IMR-90 (cell line): ENCODE measurements around the gene SELENOM. TPM values are rescaled to one million over a fixed set of nuclear protein-coding genes. Genes with fewer than 3 reads are reported as not detected.
A peak's percentile ranks its signal among the peaks of the same experiment; 100 is the strongest.

Source experiments
- ATAC-seq: fragments of 200-7000 bp; cut with Tn5 transposase; 2 replicates; pipeline ENCODE4 v1.9.1; 2020; ENCODE audit warnings: low read depth, mild to moderate bottlenecking, moderate library complexity
- Bru-seq: library from RNA; stranded (reverse); fragments of 400-500 nt; gene quantifications from one replicate; lab custom pipeline; 2021; lab: Mats Ljungman, UMichigan
- BruChase-seq, 2 experiments: library from RNA; stranded (reverse); fragments of 400-500 nt; gene quantifications; one replicate each; lab custom pipeline; 2021; lab: Mats Ljungman, UMichigan
- BruUV-seq: library from RNA; stranded (reverse); fragments of 400-500 nt; replicated peaks from 2 replicates; lab custom pipeline; 2021; lab: Mats Ljungman, UMichigan
- CTCF ChIA-PET: fragments of 300-600 bp; formaldehyde crosslinking; extraction: SDS; loops from one replicate; lab custom pipeline; 2021; ENCODE audit warnings: antibody characterized with exemption; lab: Yijun Ruan, JAX
- POLR2A ChIA-PET: fragments of 300-600 bp; sonication (Branson Sonifier 250); formaldehyde crosslinking; loops from one replicate; lab custom pipeline; 2022; ENCODE audit warnings: antibody characterized with exemption; ENCODE audit not compliant: unreplicated experiment; lab: Charles Lee
- DNase-seq: peaks from one replicate; pipeline ENCODE4 v3.0.0; 2013
- H2AFZ ChIP-seq: replicated peaks from 2 replicates; pipeline ENCODE3; 2013; ENCODE audit warnings: low read length, mild to moderate bottlenecking; ENCODE audit not compliant: poor library complexity
- H2AK5ac ChIP-seq: 2 replicates; pipeline ENCODE4 v1.6.1; 2013; ENCODE audit warnings: low read depth, low read length, inconsistent platforms
- H2AK9ac ChIP-seq: replicated peaks from 2 replicates; pipeline ENCODE3; 2013; ENCODE audit warnings: mild to moderate bottlenecking, low read depth, low read length, moderate library complexity; ENCODE audit not compliant: poor library complexity
- H2BK120ac ChIP-seq: 2 replicates; pipeline ENCODE4 v1.6.1; 2013; ENCODE audit warnings: low read depth, low read length, inconsistent platforms
- H2BK15ac ChIP-seq: 3 replicates; pipeline ENCODE4 v1.6.1; 2013; ENCODE audit warnings: low read depth, low read length, inconsistent platforms
- H2BK20ac ChIP-seq: 2 replicates; pipeline ENCODE4 v1.6.1; 2013; ENCODE audit warnings: low read depth, mild to moderate bottlenecking, inconsistent platforms, low read length, moderate library complexity
- H2BK5ac ChIP-seq: 2 replicates; pipeline ENCODE4 v1.6.1; 2013; ENCODE audit warnings: mild to moderate bottlenecking, low read depth, low read length, inconsistent platforms; ENCODE audit not compliant: poor library complexity, severe bottlenecking
- H3K14ac ChIP-seq: replicated peaks from 2 replicates; pipeline ENCODE4 v1.6.1; 2013; ENCODE audit warnings: low read depth, low read length, inconsistent platforms
- H3K18ac ChIP-seq: 2 replicates; pipeline ENCODE4 v1.6.1; 2013; ENCODE audit warnings: low read depth, low read length, control low read depth
- H3K23ac ChIP-seq: 2 replicates; pipeline ENCODE4 v1.6.1; 2013; ENCODE audit warnings: low read depth, low read length, inconsistent platforms
- H3K27ac ChIP-seq: 2 replicates; pipeline ENCODE4 v1.5.1; 2013; ENCODE audit warnings: mild to moderate bottlenecking, control low read depth, low read length; ENCODE audit not compliant: insufficient read depth
- H3K27me3 ChIP-seq: 2 replicates; pipeline ENCODE4 v1.6.1; 2013; ENCODE audit warnings: low read length; ENCODE audit not compliant: control insufficient read depth, insufficient read depth
- H3K36me3 ChIP-seq: 2 replicates; pipeline ENCODE4 v1.6.1; 2013; ENCODE audit warnings: low read length, mixed read lengths; ENCODE audit not compliant: control insufficient read depth, insufficient read depth
- H3K4ac ChIP-seq: 2 replicates; pipeline ENCODE4 v1.6.1; 2013; ENCODE audit warnings: low read depth, low read length, inconsistent platforms
- H3K4me1 ChIP-seq: 2 replicates; pipeline ENCODE4 v1.6.1; 2013; ENCODE audit warnings: low read length, mixed read lengths; ENCODE audit not compliant: control insufficient read depth, insufficient read depth
- H3K4me2 ChIP-seq: 2 replicates; pipeline ENCODE4 v1.6.1; 2013; ENCODE audit warnings: low read depth, mild to moderate bottlenecking, control low read depth, low read length, moderate library complexity
- H3K4me3 ChIP-seq: 2 replicates; pipeline ENCODE4 v1.5.1; 2013; ENCODE audit warnings: low read depth, mild to moderate bottlenecking, control low read depth, low read length, moderate library complexity; ENCODE audit not compliant: insufficient read depth
- H3K56ac ChIP-seq: 2 replicates; pipeline ENCODE4 v1.6.1; 2013; ENCODE audit warnings: low read length, inconsistent platforms; ENCODE audit not compliant: insufficient read depth; ENCODE audit errors: extremely low read depth
- H3K79me1 ChIP-seq, 2 experiments: 2 replicates each; pipeline ENCODE4 v1.6.1; 2013; ENCODE audit warnings: low read length in 2 of 2, inconsistent platforms in 1 of 2, low read depth in 1 of 2
- H3K9ac ChIP-seq: 2 replicates; pipeline ENCODE4 v1.6.1; 2013; ENCODE audit warnings: low read depth, low read length, control low read depth
- H3K9me1 ChIP-seq: 2 replicates; pipeline ENCODE4 v1.6.1; 2013; ENCODE audit warnings: low read length, inconsistent platforms; ENCODE audit not compliant: insufficient read depth
- H3K9me3 ChIP-seq: 2 replicates; pipeline ENCODE4 v1.6.1; 2013; ENCODE audit warnings: low read length; ENCODE audit not compliant: control insufficient read depth, insufficient read depth
- H4K20me1 ChIP-seq: 2 replicates; pipeline ENCODE4 v1.6.1; 2013; ENCODE audit warnings: low read length, inconsistent platforms; ENCODE audit not compliant: insufficient read depth
- H4K5ac ChIP-seq: 2 replicates; pipeline ENCODE4 v1.6.1; 2013; ENCODE audit warnings: mild to moderate bottlenecking, low read depth, low read length, control low read depth
- H4K8ac ChIP-seq, 2 experiments: 2 replicates each; pipeline ENCODE4 v1.6.1; 2013; ENCODE audit warnings: low read depth in 2 of 2, low read length in 2 of 2, control low read depth in 1 of 2, inconsistent platforms in 1 of 2
- H4K91ac ChIP-seq: 2 replicates; pipeline ENCODE4 v1.6.1; 2013; ENCODE audit warnings: low read depth, low read length, inconsistent platforms; ENCODE audit not compliant: insufficient read depth
- BHLHE40 ChIP-seq: fragments of 150-350 bp; IDR thresholded peaks from 2 replicates; pipeline ENCODE4 v1.6.1; 2016; ENCODE audit warnings: mild to moderate bottlenecking, low read depth, low read length
- CHD1 ChIP-seq: IDR thresholded peaks from 2 replicates; pipeline ENCODE4 v1.6.1; 2012; ENCODE audit warnings: low read depth, low read length, improper control_type of control experiment
- MAFK ChIP-seq: IDR thresholded peaks from 2 replicates; pipeline ENCODE4 v1.6.1; 2012; ENCODE audit warnings: low read depth, low read length, improper control_type of control experiment
- MAZ ChIP-seq: IDR thresholded peaks from 2 replicates; pipeline ENCODE4 v1.6.1; 2012; ENCODE audit warnings: low read depth, mild to moderate bottlenecking, low read length, improper control_type of control experiment, moderate library complexity, borderline replicate concordance
- NFE2L2 ChIP-seq: fragments of 150-350 bp; IDR thresholded peaks from 2 replicates; pipeline ENCODE4 v1.6.1; 2016; ENCODE audit warnings: low read depth, mild to moderate bottlenecking, low read length
- POLR2A ChIP-seq: IDR thresholded peaks from 2 replicates; pipeline ENCODE4 v1.6.1; 2012; ENCODE audit warnings: mild to moderate bottlenecking, low read depth, low read length
- RAD21 ChIP-seq: IDR thresholded peaks from 2 replicates; pipeline ENCODE4 v1.6.1; 2012; ENCODE audit warnings: low read length, improper control_type of control experiment
- RFX5 ChIP-seq: IDR thresholded peaks from 2 replicates; pipeline ENCODE4 v1.8.0; 2012; ENCODE audit warnings: low read depth, mild to moderate bottlenecking, low read length, moderate library complexity
- SMC3 ChIP-seq: fragments of 150-350 bp; IDR thresholded peaks from 2 replicates; pipeline ENCODE4 v1.6.1; 2016; ENCODE audit warnings: low read depth, mild to moderate bottlenecking, antibody characterized with exemption, low read length, moderate library complexity
- WGBS, 2 experiments: methylation state at CpG; one replicate each; pipeline versions ENCODE4 v1.1.5 to v1.1.7; 2013; ENCODE audit warnings: missing lambda C conversion rate in 2 of 2; ENCODE audit not compliant: insufficient read length in 1 of 2; ENCODE audit errors: extremely low coverage in 2 of 2; 5-methylcytosine and 5-hydroxymethylcytosine counted together
- dilution Hi-C: fragments of 300-500 bp; cut with HindIII; formaldehyde crosslinking; loops from one replicate; pipeline ENCODE4 v1.14.3; 2018; ENCODE audit warnings: low sequenced_read_pairs; ENCODE audit not compliant: unreplicated experiment
- in situ Hi-C: fragments of 300-500 bp; cut with MboI; formaldehyde crosslinking; loops from 3 replicates; pipeline ENCODE4 v1.14.3; 2019; ENCODE audit warnings: low sequenced_read_pairs, inconsistent platforms, mixed read lengths
- intact Hi-C: fragments of 100-400 bp; cut with micrococcal nuclease; formaldehyde crosslinking; loops from 2 replicates; pipeline ENCODE4 v1.10.0; 2022
- long read RNA-seq: library from polyadenylated mRNA; unstranded; transcript quantifications from one replicate; pipeline ENCODE4 v2.0.0, GENCODE V29; 2021; ENCODE audit not compliant: unreplicated experiment
- polyA plus RNA-seq, 3 experiments: library from polyadenylated mRNA; depleted of rRNA; stranded (reverse); fragments of >200 nt; gene quantifications; 2 replicates each; pipeline ENCODE4 v1.2.3, GENCODE V29; 2012; ENCODE audit warnings: low replicate concordance in 1 of 3
- total RNA-seq: library from RNA; depleted of rRNA; stranded (reverse); fragments of >200 nt; gene quantifications from 2 replicates; pipeline ENCODE4 v1.2.3, GENCODE V29; 2012; rRNA removed
- TF ChIP-seq, protein P1 (sequence below): fragments of 150-350 bp; IDR thresholded peaks from 2 replicates; pipeline ENCODE4 v1.6.1; 2017; ENCODE audit warnings: mild to moderate bottlenecking, antibody characterized with exemption, low read length, low read depth
- TF ChIP-seq, protein P2 (sequence below): conservative IDR thresholded peaks from 2 replicates; pipeline ENCODE4 v1.5.1; 2012; ENCODE audit warnings: mild to moderate bottlenecking, low read depth, low read length, improper control_type of control experiment

Gene SELENOM, protein sequence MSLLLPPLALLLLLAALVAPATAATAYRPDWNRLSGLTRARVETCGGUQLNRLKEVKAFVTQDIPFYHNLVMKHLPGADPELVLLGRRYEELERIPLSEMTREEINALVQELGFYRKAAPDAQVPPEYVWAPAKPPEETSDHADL
- total RNA-seq (36.1 and 46.2 TPM in 2 replicates), polyA plus RNA-seq (2012; rRNA removed) (270 and 369 TPM in 2 replicates), Bru-seq, nascent RNA (percentile 57 among the genes with signal in this experiment), BruChase-seq, experiment 1, labeled RNA remaining after a 6-hour chase (percentile 49 among the genes with signal in this experiment), BruChase-seq, experiment 2, labeled RNA remaining after a 2-hour chase (percentile 42 among the genes with signal in this experiment)
- polyA plus RNA-seq (2012; cell fraction: cytosol; rRNA removed) = 662 and 853 TPM in 2 replicates
- 256 and 316 TPM in 2 replicates for polyA plus RNA-seq (2012; cell fraction: nucleus; rRNA removed; ENCODE audit: low replicate concordance)
- long read RNA-seq, transcript SELENOM-201 (5 exons, 694 nt) = major isoform, 205 of 235 reads
- long read RNA-seq, partial matches to known transcripts = 1 of 235 reads
- long read RNA-seq, other reads (novel, unspliced or antisense) = 18 of 235 reads

DNA sequence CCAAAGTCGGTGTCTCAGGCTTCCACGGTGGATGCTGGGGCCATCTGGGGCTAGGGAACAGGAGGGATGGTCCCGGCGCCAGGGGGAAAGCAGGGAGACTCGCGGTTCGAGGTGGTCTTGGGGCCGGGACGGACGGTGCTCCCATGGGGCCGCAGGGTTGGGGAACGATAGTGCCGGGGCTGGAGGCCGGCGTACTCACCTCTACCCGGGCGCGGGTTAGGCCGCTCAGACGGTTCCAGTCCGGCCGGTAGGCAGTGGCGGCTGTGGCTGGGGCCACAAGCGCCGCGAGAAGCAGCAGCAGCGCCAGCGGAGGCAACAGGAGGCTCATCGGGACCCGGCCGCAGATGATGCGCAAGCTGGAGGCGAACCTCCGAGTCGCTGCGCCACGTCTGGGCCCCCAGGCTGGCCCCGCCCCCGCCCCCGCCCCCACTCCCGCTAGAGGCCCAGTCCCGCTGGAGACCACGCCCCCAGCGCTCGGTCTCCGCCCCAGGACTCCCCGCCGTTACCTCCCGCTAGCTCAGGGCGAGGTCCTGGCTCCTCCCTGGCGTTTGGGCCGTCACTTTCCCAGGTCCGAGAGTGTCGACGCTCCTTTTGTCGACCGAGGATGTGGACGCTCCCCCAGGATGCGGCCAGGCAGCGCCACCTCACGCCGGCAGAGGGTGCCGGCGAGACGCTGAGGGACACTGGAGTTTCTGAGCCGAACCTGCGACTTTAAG lies at the start of gene SELENOM:
TSS of gene SELENOM (minus strand) at position 391 of the 716 bp plus-strand sequence. CDS start at position 328, 63 bp downstream.
- H3K27me3 ChIP-seq = no peaks in the 10 kb centered on the region
- in situ Hi-C loops = no loop called here
- H3K9me1 ChIP-seq = peaks cover 12% of the 10 kb centered on the region
- H3K4me2 ChIP-seq = peak within 1 kb of the TSS; percentile 96
- H3K36me3 ChIP-seq = peaks cover 28% of the 10 kb centered on the region
- H3K4ac ChIP-seq = peak within 1 kb of the TSS; percentile 92
- peak within 1 kb of the TSS; percentile 100 for H2AK9ac ChIP-seq
- H3K56ac ChIP-seq = peak within 1 kb of the TSS; percentile 58
- TSS peak; percentile 93 for BruUV-seq
- peak within 1 kb of the TSS; percentile 94 for H3K27ac ChIP-seq
- intact Hi-C loops = loop anchor here (1.0 to 5.0 kb wide), 4 partner anchors 42 to 165 kb away; partner anchors contain the start of gene LIMK2
- DNase-seq (peak; percentile 98), ATAC-seq (peak; percentile 88)
- peak within 1 kb of the TSS; percentile 85 for H2AK5ac ChIP-seq
- TF ChIP-seq RAD21 = peak; percentile 95
- TF ChIP-seq RFX5 = no peak
- no peak; the same call in 1 of the 2 replicates for TF ChIP-seq BHLHE40
- TF ChIP-seq CHD1 = no peak
- TF ChIP-seq, protein P1, sequence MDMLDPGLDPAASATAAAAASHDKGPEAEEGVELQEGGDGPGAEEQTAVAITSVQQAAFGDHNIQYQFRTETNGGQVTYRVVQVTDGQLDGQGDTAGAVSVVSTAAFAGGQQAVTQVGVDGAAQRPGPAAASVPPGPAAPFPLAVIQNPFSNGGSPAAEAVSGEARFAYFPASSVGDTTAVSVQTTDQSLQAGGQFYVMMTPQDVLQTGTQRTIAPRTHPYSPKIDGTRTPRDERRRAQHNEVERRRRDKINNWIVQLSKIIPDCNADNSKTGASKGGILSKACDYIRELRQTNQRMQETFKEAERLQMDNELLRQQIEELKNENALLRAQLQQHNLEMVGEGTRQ = no peak; the same call in none of the 2 replicates
- TF ChIP-seq MAFK = no peak
- TF ChIP-seq SMC3 = peak; percentile 98
- peak; percentile 77; the same call in 1 of the 2 replicates for TF ChIP-seq MAZ
- TF ChIP-seq, protein P2, sequence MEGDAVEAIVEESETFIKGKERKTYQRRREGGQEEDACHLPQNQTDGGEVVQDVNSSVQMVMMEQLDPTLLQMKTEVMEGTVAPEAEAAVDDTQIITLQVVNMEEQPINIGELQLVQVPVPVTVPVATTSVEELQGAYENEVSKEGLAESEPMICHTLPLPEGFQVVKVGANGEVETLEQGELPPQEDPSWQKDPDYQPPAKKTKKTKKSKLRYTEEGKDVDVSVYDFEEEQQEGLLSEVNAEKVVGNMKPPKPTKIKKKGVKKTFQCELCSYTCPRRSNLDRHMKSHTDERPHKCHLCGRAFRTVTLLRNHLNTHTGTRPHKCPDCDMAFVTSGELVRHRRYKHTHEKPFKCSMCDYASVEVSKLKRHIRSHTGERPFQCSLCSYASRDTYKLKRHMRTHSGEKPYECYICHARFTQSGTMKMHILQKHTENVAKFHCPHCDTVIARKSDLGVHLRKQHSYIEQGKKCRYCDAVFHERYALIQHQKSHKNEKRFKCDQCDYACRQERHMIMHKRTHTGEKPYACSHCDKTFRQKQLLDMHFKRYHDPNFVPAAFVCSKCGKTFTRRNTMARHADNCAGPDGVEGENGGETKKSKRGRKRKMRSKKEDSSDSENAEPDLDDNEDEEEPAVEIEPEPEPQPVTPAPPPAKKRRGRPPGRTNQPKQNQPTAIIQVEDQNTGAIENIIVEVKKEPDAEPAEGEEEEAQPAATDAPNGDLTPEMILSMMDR = peak; percentile 99
- no peak for TF ChIP-seq NFE2L2
- TF ChIP-seq POLR2A = peak; percentile 95
- CTCF ChIA-PET = interaction anchor here (0.5 to 2.0 kb wide), 27 partner anchors 10 to 412 kb away, joined by 3 to 12 read pairs (median 4); partner anchors contain the start of gene OSBP2
- H4K5ac ChIP-seq = peak within 1 kb of the TSS; percentile 55
- H3K23ac ChIP-seq = peak within 1 kb of the TSS; percentile 94
- H4K20me1 ChIP-seq = peaks cover 20% of the 10 kb centered on the region
- H2BK120ac ChIP-seq = peak within 1 kb of the TSS; percentile 85
- H3K79me1 ChIP-seq = peaks cover 15 to 47% of the 10 kb centered on the region in 2 experiments; a peak in 3 of 4 replicates
- peaks cover 35% of the 10 kb centered on the region for H3K4me1 ChIP-seq
- H4K8ac ChIP-seq = peak within 1 kb of the TSS; percentile 64 to 93
- 1% methylated on average over 32 of the region's 67 CpGs; no CpG with 5 or more reads in 1 of the 2 experiments for WGBS, 2 experiments
- peak within 1 kb of the TSS; percentile 98 for H3K14ac ChIP-seq
- H2BK15ac ChIP-seq = peak within 1 kb of the TSS; percentile 84; the same call in 1 of the 3 replicates
- dilution Hi-C loops = no loop called here
- no peaks in the 10 kb centered on the region for H3K9me3 ChIP-seq
- peak within 1 kb of the TSS; percentile 90 for H3K4me3 ChIP-seq
- H2AFZ ChIP-seq = peak within 1 kb of the TSS; percentile 96
- peak within 1 kb of the TSS; percentile 91 for H3K9ac ChIP-seq
- no peak within 1 kb of the TSS for H2BK20ac ChIP-seq
- peak within 1 kb of the TSS; percentile 81 for H3K18ac ChIP-seq
- H2BK5ac ChIP-seq = peak within 1 kb of the TSS; percentile 87
- peak within 1 kb of the TSS; percentile 89 for H4K91ac ChIP-seq
- POLR2A ChIA-PET = interaction anchor here (0.6 kb wide), 4 partner anchors 37 to 133 kb away, joined by 3 to 10 read pairs (median 4); no protein-coding TSS in a partner anchor
